ENCODE data around the gene DISC1.
"Not testable (repeated sequence)": the region's sequence is repeated elsewhere in the genome, so short reads cannot be mapped to it uniquely, and the experiment has no call there.

GRCh38 chr1:231593264-231593663 is 33.3 kb upstream of the DISC1 start:
- not testable (repeated sequence) for TF ChIP-seq YY1 (IDR thresholded peaks at IDR 0.05; ENCODE audit: insufficient read depth, insufficient replicate concordance, low read depth, low read length); BCL6 (CRISPR knock-in tag; IDR thresholded peaks at IDR 0.05); CTCF (CRISPR knock-in tag; IDR thresholded peaks at IDR 0.05); IKZF1 (IDR thresholded peaks at IDR 0.05); ZMYM4 (CRISPR knock-in tag; IDR thresholded peaks at IDR 0.05); ATF2 (CRISPR knock-in tag; IDR thresholded peaks at IDR 0.05)
